Natural killer cell (primary cell): Measurements from ENCODE around the gene ROBO1. TPM values are rescaled to one million over a fixed set of nuclear protein-coding genes. Genes with fewer than 3 reads are reported as not detected.

Experiments used
- ATAC-seq, 3 donors: fragments of 150-1000 bp in 2 of 3; fragments of 200-7000 bp in 1 of 3; cut with Tn5 transposase; 1 replicate in 1 of 3; 2 replicates in 2 of 3; pipeline ENCODE4 v1.10.0; 2021; ENCODE audit warnings: mild to moderate bottlenecking in 2 of 3, moderate library complexity in 2 of 3
- DNase-seq, 2 donors: peaks; one replicate each; pipeline versions ENCODE4 v3.0.0 to v3.0.0-alpha.2; 2013 to 2021; ENCODE audit warnings: mixed read lengths in 1 of 2
- H3K27ac ChIP-seq: one replicate; pipeline ENCODE4 v1.5.1; 2013; ENCODE audit warnings: mild to moderate bottlenecking, low read length
- H3K27me3 ChIP-seq: one replicate; pipeline ENCODE4 v1.6.1; 2013; ENCODE audit warnings: low read length; ENCODE audit not compliant: control insufficient read depth, insufficient read depth
- H3K36me3 ChIP-seq: one replicate; pipeline ENCODE4 v1.6.1; 2013; ENCODE audit warnings: low read length; ENCODE audit not compliant: control insufficient read depth, insufficient read depth
- H3K4me1 ChIP-seq: one replicate; pipeline ENCODE4 v1.6.1; 2013; ENCODE audit warnings: low read length; ENCODE audit not compliant: control insufficient read depth, insufficient read depth
- H3K4me3 ChIP-seq: one replicate; pipeline ENCODE4 v1.5.1; 2013; ENCODE audit warnings: low read length
- H3K9me3 ChIP-seq: one replicate; pipeline ENCODE4 v1.6.1; 2013; ENCODE audit warnings: low read length; ENCODE audit not compliant: control insufficient read depth, insufficient read depth
- H3K27ac Mint-ChIP-seq, 2 donors: one replicate each; pipeline ENCODE4 v1.8.0; 2022; ENCODE audit warnings: mild to moderate bottlenecking in 2 of 2, mixed read lengths in 2 of 2, moderate library complexity in 1 of 2
- H3K27me3 Mint-ChIP-seq, 2 donors: one replicate each; pipeline ENCODE4 v1.8.0; 2022; ENCODE audit warnings: low read depth in 2 of 2, mixed read lengths in 2 of 2
- H3K36me3 Mint-ChIP-seq: one replicate; pipeline ENCODE4 v1.8.0; 2022; ENCODE audit warnings: mixed read lengths
- H3K4me1 Mint-ChIP-seq, 2 donors: one replicate each; pipeline ENCODE4 v1.8.0; 2022; ENCODE audit warnings: mixed read lengths in 2 of 2
- H3K4me3 Mint-ChIP-seq: one replicate; pipeline ENCODE4 v1.8.0; 2022; ENCODE audit warnings: mild to moderate bottlenecking, moderate library complexity, mixed read lengths
- H3K9me3 Mint-ChIP-seq, 2 donors: one replicate each; pipeline ENCODE4 v1.8.0; 2022; ENCODE audit warnings: mixed read lengths in 2 of 2
- WGBS: methylation state at CpG from one replicate; pipeline ENCODE4 v1.1.7; 2013; ENCODE audit warnings: missing lambda C conversion rate; ENCODE audit not compliant: insufficient coverage; 5-methylcytosine and 5-hydroxymethylcytosine counted together
- intact Hi-C: fragments of 100-400 bp; cut with micrococcal nuclease; formaldehyde crosslinking; loops from one replicate; pipeline ENCODE4 v1.14.2; 2022
- total RNA-seq, 4 donors: library from RNA; stranded (reverse); fragments of 120-200 nt in 1 of 4; gene quantifications; one replicate each; pipeline versions ENCODE4 v1.2.3 to v1.2.4, GENCODE V29; 2013 to 2022
- TF ChIP-seq, protein P1 (sequence below): fragments of 200-600 bp; IDR thresholded peaks from one replicate; pipeline ENCODE4 v1.8.0; 2022; ENCODE audit warnings: antibody characterized with exemption

ROBO1 gene
- total RNA-seq, 3 donors from 2014 or later (not counting 1 experiment from before 2014, with no cell fraction given) = 0.07 TPM; not detected in 2

DNA sequence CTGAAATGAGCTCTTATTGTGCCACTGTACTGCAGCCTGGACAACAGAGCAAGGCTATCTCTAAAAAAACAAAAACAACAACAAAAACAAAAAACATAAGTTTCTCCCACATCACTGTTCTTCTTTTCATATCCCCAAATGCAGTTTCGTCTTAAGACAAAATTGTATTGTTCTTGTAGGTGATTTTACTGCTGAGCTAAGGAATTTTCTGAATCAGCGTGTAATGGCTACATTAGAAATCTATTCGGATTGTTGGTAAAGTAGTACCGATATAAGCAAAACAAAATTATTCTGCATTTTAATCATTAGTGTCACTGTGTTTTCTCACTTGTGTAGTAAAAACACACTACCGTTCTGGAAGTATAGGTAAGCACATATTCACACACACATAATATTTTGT is 512.5 kb downstream of the ROBO1 start:
- Mint-ChIP-seq H3K4me3 (no peak overlapping the region), H3K4me1 (no peaks in the 10 kb centered on the region), H3K27ac (no peak overlapping the region), H3K36me3 (no peaks in the 10 kb centered on the region), H3K9me3 (peaks cover 5 to 19% of the 10 kb centered on the region in 2 donors), H3K27me3 (no peaks in the 10 kb centered on the region)
- no peak overlapping the region for H3K4me3 ChIP-seq
- H3K27ac ChIP-seq = no peak overlapping the region
- intact Hi-C loops = no loop called here
- no peaks in the 10 kb centered on the region for H3K4me1 ChIP-seq
- TF ChIP-seq, protein P1, sequence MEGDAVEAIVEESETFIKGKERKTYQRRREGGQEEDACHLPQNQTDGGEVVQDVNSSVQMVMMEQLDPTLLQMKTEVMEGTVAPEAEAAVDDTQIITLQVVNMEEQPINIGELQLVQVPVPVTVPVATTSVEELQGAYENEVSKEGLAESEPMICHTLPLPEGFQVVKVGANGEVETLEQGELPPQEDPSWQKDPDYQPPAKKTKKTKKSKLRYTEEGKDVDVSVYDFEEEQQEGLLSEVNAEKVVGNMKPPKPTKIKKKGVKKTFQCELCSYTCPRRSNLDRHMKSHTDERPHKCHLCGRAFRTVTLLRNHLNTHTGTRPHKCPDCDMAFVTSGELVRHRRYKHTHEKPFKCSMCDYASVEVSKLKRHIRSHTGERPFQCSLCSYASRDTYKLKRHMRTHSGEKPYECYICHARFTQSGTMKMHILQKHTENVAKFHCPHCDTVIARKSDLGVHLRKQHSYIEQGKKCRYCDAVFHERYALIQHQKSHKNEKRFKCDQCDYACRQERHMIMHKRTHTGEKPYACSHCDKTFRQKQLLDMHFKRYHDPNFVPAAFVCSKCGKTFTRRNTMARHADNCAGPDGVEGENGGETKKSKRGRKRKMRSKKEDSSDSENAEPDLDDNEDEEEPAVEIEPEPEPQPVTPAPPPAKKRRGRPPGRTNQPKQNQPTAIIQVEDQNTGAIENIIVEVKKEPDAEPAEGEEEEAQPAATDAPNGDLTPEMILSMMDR = no peak
- H3K27me3 ChIP-seq = no peaks in the 10 kb centered on the region
- H3K9me3 ChIP-seq = no peaks in the 10 kb centered on the region
- H3K36me3 ChIP-seq = no peaks in the 10 kb centered on the region
- ATAC-seq (no peak), DNase-seq (no peak)
- WGBS = 95% methylated on average over 4 of the region's 5 CpGs

DNA sequence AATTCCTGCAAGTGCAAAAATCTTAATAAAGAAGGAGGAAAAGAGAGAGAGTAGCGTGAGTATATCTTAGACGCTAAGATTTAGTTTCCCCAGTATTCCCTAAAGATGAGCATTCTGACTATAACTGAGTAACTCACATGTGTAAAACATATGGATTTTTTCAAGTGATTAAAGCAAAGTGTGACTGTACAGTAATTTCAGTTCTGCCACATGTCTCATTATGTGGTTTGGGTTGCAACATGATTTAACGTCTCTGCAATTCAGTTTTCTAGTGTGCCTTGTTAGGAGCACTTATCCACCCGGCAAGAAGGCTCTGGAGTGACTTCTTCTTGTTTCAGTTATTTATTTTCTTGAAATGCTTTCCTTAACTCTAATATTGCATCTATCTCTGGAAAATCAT is 514.1 kb downstream of the ROBO1 start:
- H3K9me3 ChIP-seq = no peaks in the 10 kb centered on the region
- no peaks in the 10 kb centered on the region for H3K4me1 ChIP-seq
- TF ChIP-seq, protein P1 = no peak
- DNase-seq (no peak), ATAC-seq (no peak)
- Mint-ChIP-seq H3K36me3 (peaks cover 6% of the 10 kb centered on the region), H3K4me1 (no peaks in the 10 kb centered on the region), H3K4me3 (no peak overlapping the region), H3K9me3 (peaks cover 9 to 23% of the 10 kb centered on the region in 2 donors), H3K27me3 (no peaks in the 10 kb centered on the region), H3K27ac (no peak overlapping the region)
- intact Hi-C loops = no loop called here
- no peak overlapping the region for H3K27ac ChIP-seq
- H3K4me3 ChIP-seq = no peak overlapping the region
- H3K27me3 ChIP-seq = no peaks in the 10 kb centered on the region
- H3K36me3 ChIP-seq = no peaks in the 10 kb centered on the region
- 62% methylated on average over 4 of the region's 4 CpGs for WGBS

DNA sequence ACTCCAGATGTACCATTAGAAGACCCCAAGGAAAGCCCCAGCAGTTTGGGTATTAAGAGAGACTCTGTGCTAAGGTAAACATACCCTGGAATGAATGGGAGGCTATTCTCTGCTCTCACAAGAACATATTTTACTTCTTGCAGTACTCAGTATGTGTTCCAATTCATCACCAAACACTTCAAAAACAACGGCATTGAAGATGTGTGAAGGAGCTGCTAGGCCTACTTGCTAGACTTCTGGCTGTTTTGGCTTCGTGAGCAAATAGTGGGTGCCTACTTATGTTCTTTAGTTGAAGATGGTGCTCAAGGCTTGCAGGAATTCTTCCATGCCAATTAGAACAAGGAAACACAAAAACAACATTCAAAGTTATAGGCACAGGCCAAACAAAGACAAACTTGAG is 514.5 kb downstream of the ROBO1 start:
- Mint-ChIP-seq H3K27ac (no peak overlapping the region), H3K27me3 (no peaks in the 10 kb centered on the region), H3K4me1 (no peaks in the 10 kb centered on the region), H3K9me3 (peaks cover 10 to 26% of the 10 kb centered on the region in 2 donors), H3K36me3 (peaks cover 6% of the 10 kb centered on the region), H3K4me3 (no peak overlapping the region)
- TF ChIP-seq, protein P1 = no peak
- Histone ChIP-seq H3K9me3 (no peaks in the 10 kb centered on the region), H3K27ac (no peak overlapping the region), H3K4me1 (no peaks in the 10 kb centered on the region), H3K4me3 (no peak overlapping the region), H3K36me3 (no peaks in the 10 kb centered on the region), H3K27me3 (no peaks in the 10 kb centered on the region)
- no peak for DNase-seq
- WGBS = 75% methylated on average over 2 of the region's 2 CpGs
- intact Hi-C loops = no loop called here
- no peak for ATAC-seq

DNA sequence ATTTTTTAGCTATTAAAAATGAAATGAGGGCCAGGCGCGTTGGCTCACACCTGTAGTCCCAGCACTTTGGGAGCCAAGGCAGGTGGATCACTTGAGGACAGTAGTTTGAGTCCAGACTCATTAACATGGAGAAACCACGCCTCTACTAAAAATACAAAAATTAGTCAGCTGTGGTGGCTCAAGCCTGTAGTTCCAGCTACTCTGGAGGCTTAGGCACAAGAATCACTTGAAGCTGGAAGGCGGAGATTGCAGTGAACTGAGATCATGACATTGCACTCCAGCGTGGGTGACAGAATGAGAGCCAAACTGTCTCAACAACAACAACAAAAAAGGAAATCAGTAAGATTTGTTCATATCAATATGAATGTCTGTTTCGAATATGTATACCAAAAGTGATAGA is 517.1 kb downstream of the ROBO1 start:
- H3K27ac Mint-ChIP-seq = no peak overlapping the region
- no peaks in the 10 kb centered on the region for H3K36me3 ChIP-seq
- no peak overlapping the region for H3K4me3 Mint-ChIP-seq
- H3K4me3 ChIP-seq = no peak overlapping the region
- 88% methylated on average over 5 of the region's 6 CpGs for WGBS
- H3K27me3 ChIP-seq = no peaks in the 10 kb centered on the region
- H3K4me1 ChIP-seq = no peaks in the 10 kb centered on the region
- no peaks in the 10 kb centered on the region for H3K4me1 Mint-ChIP-seq
- H3K9me3 ChIP-seq = no peaks in the 10 kb centered on the region
- H3K27me3 Mint-ChIP-seq = no peaks in the 10 kb centered on the region
- no peak for DNase-seq
- H3K36me3 Mint-ChIP-seq = peaks cover 6% of the 10 kb centered on the region
- TF ChIP-seq, protein P1 = no peak
- ATAC-seq = no peak
- H3K9me3 Mint-ChIP-seq = peaks cover 10 to 26% of the 10 kb centered on the region in 2 donors
- intact Hi-C loops = no loop called here
- H3K27ac ChIP-seq = no peak overlapping the region
